Osteoblast (primary cell): ENCODE measurements around the gene KNSTRN. TPM values are rescaled to one million over a fixed set of nuclear protein-coding genes. Genes with fewer than 3 reads are reported as not detected.

Experiments used
- DNase-seq: peaks from one replicate; pipeline ENCODE4 v3.0.0; 2011; ENCODE audit warnings: low spot score, mixed read lengths; ENCODE audit not compliant: insufficient read length; ENCODE audit errors: missing footprints
- H2AFZ ChIP-seq: 2 replicates; pipeline ENCODE4 v1.6.0; 2011; ENCODE audit warnings: mild to moderate bottlenecking, low read length
- H3K27ac ChIP-seq: 2 replicates; pipeline ENCODE4 v1.5.1; 2011; ENCODE audit warnings: mild to moderate bottlenecking, low read depth, low read length, moderate library complexity
- H3K27me3 ChIP-seq: 2 replicates; pipeline ENCODE4 v1.6.0; 2012; ENCODE audit warnings: mild to moderate bottlenecking, control low read depth, inconsistent platforms, low read length, moderate library complexity; ENCODE audit not compliant: insufficient read depth
- H3K36me3 ChIP-seq: 2 replicates; pipeline ENCODE4 v1.5.1; 2011; ENCODE audit warnings: mild to moderate bottlenecking, low read length, control low read depth, moderate library complexity; ENCODE audit not compliant: insufficient read depth
- H3K4me1 ChIP-seq: 2 replicates; pipeline ENCODE4 v1.5.1; 2011; ENCODE audit warnings: mild to moderate bottlenecking, low read length, control low read depth, moderate library complexity; ENCODE audit not compliant: insufficient read depth
- H3K4me2 ChIP-seq: 2 replicates; pipeline ENCODE4 v1.6.0; 2011; ENCODE audit warnings: mild to moderate bottlenecking, low read length; ENCODE audit not compliant: insufficient read depth
- H3K4me3 ChIP-seq: fragments of 200-600 bp; sonication (generic); 3 replicates; pipeline ENCODE4 v1.5.1; 2012; ENCODE audit warnings: mild to moderate bottlenecking, low read length, inconsistent platforms; ENCODE audit not compliant: insufficient read depth
- H3K79me2 ChIP-seq: 2 replicates; pipeline ENCODE4 v1.6.0; 2012; ENCODE audit warnings: mild to moderate bottlenecking, low read length, control low read depth, inconsistent platforms; ENCODE audit not compliant: insufficient read depth
- H3K9me3 ChIP-seq: 2 replicates; pipeline ENCODE4 v1.5.1; 2011; ENCODE audit warnings: low read depth, low read length, control low read depth
- H4K20me1 ChIP-seq: 2 replicates; pipeline ENCODE4 v1.6.0; 2012; ENCODE audit warnings: mild to moderate bottlenecking, low read length, control low read depth; ENCODE audit not compliant: insufficient read depth
- CTCF ChIP-seq: IDR thresholded peaks from 2 replicates; pipeline ENCODE4 v1.5.1; 2011; ENCODE audit warnings: mild to moderate bottlenecking, low read depth, low read length, moderate library complexity; ENCODE audit errors: extremely low read depth
- total RNA-seq: library from RNA; depleted of rRNA; stranded (reverse); fragments of >200 nt; gene quantifications from 2 replicates; pipeline ENCODE4 v1.2.3, GENCODE V29; 2012

Gene KNSTRN
- total RNA-seq, 1 donor, result 19.9 TPM

- no peaks in the 10 kb centered on the region for H3K27me3 ChIP-seq
These were observed 44.4 kb upstream of the KNSTRN start for GRCh38 chr15:40338041-40338657.

GRCh38 chr15:40338921-40339620, 43.5 kb upstream of the KNSTRN start:
- Histone ChIP-seq H3K4me2 (peak overlapping the region; percentile 77), H3K36me3 (peaks cover 14% of the 10 kb centered on the region), H3K79me2 (peaks cover 25% of the 10 kb centered on the region), H3K27me3 (no peaks in the 10 kb centered on the region), H3K27ac (peak overlapping the region; percentile 99), H3K9me3 (no peaks in the 10 kb centered on the region), H2AFZ (no peak overlapping the region), H3K4me1 (peaks cover 78% of the 10 kb centered on the region), H4K20me1 (no peaks in the 10 kb centered on the region), H3K4me3 (peak overlapping the region; percentile 63)
- no peak for TF ChIP-seq CTCF
- peak; percentile 97 for DNase-seq

More at GRCh38 chr15:40338041-40338657, 44.4 kb upstream of the KNSTRN start:
- peaks cover 14% of the 10 kb centered on the region for H3K36me3 ChIP-seq
- H3K79me2 ChIP-seq, result peaks cover 25% of the 10 kb centered on the region
- H2AFZ ChIP-seq, result no peak overlapping the region
- H3K4me1 ChIP-seq, result peaks cover 77% of the 10 kb centered on the region
- H3K4me2 ChIP-seq, result peak overlapping the region; percentile 77
- peak; percentile 88 for DNase-seq
- peak overlapping the region; percentile 99 for H3K27ac ChIP-seq
- H4K20me1 ChIP-seq, result no peaks in the 10 kb centered on the region
- TF ChIP-seq CTCF, result peak; percentile 66
- peak overlapping the region; percentile 63 for H3K4me3 ChIP-seq
- H3K9me3 ChIP-seq, result no peaks in the 10 kb centered on the region

GRCh38 chr15:40339621-40339945, 42.9 kb upstream of the KNSTRN start:
- peak overlapping the region; percentile 63 for H3K4me3 ChIP-seq
- peaks cover 77% of the 10 kb centered on the region for H3K4me1 ChIP-seq
- peak overlapping the region; percentile 99 for H3K27ac ChIP-seq
- H3K27me3 ChIP-seq, result no peaks in the 10 kb centered on the region
- no peaks in the 10 kb centered on the region for H4K20me1 ChIP-seq
- DNase-seq, result peak; percentile 72
- peaks cover 14% of the 10 kb centered on the region for H3K36me3 ChIP-seq
- TF ChIP-seq CTCF, result peak; percentile 34
- peaks cover 25% of the 10 kb centered on the region for H3K79me2 ChIP-seq
- H2AFZ ChIP-seq, result no peak overlapping the region
- H3K9me3 ChIP-seq, result no peaks in the 10 kb centered on the region
- peak overlapping the region; percentile 77 for H3K4me2 ChIP-seq

- Histone ChIP-seq H3K36me3 (peaks cover 10% of the 10 kb centered on the region), H3K9me3 (no peaks in the 10 kb centered on the region), H3K4me2 (peak overlapping the region; percentile 77), H2AFZ (peak overlapping the region; percentile 37), H3K4me3 (peak overlapping the region; percentile 63), H3K79me2 (peaks cover 25% of the 10 kb centered on the region), H3K27me3 (no peaks in the 10 kb centered on the region), H3K27ac (peak overlapping the region; percentile 99), H3K4me1 (peaks cover 77% of the 10 kb centered on the region), H4K20me1 (no peaks in the 10 kb centered on the region)
- TF ChIP-seq CTCF, result no peak
- DNase-seq, result peak; percentile 96
These were observed 42.3 kb upstream of the KNSTRN start for GRCh38 chr15:40340038-40340739.
